GM23338 (cell line): ENCODE measurements around the gene BCOR. TPM values are rescaled to one million over a fixed set of nuclear protein-coding genes. Genes with fewer than 3 reads are reported as not detected.

ENCODE experiments used
- ATAC-seq: fragments of 200-7000 bp; cut with Tn5 transposase; 3 replicates; pipeline ENCODE4 v1.9.1; 2020
- DNase-seq: peaks from one replicate; pipeline ENCODE4 v3.0.0-alpha.2; 2015; ENCODE audit warnings: low spot score
- H2AFZ ChIP-seq: fragments of 200-600 bp; sonication (generic); 2 replicates; pipeline ENCODE4 v1.8.0; 2016; ENCODE audit warnings: antibody characterized with exemption, mild to moderate bottlenecking, moderate library complexity
- H3F3A ChIP-seq: fragments of 200-600 bp; sonication (generic); replicated peaks from 2 replicates; pipeline ENCODE4 v1.8.0; 2017; ENCODE audit warnings: antibody characterized with exemption, mixed run types, low read depth
- H3K27ac ChIP-seq: fragments of 200-600 bp; sonication (generic); 2 replicates; pipeline ENCODE4 v1.6.1; 2016; ENCODE audit warnings: low read depth
- H3K27me3 ChIP-seq: fragments of 200-600 bp; sonication (generic); 2 replicates; pipeline ENCODE4 v1.8.0; 2016; ENCODE audit warnings: mild to moderate bottlenecking, mixed run types, moderate library complexity; ENCODE audit not compliant: insufficient read depth
- H3K36me3 ChIP-seq: fragments of 200-600 bp; sonication (generic); 2 replicates; pipeline ENCODE4 v1.8.0; 2016; ENCODE audit warnings: mild to moderate bottlenecking; ENCODE audit not compliant: insufficient read depth
- H3K4me1 ChIP-seq: fragments of 200-600 bp; sonication (generic); 2 replicates; pipeline ENCODE4 v1.8.0; 2016; ENCODE audit warnings: mild to moderate bottlenecking, moderate library complexity; ENCODE audit not compliant: insufficient read depth
- H3K4me2 ChIP-seq: fragments of 200-600 bp; sonication (generic); 2 replicates; pipeline ENCODE4 v1.7.1; 2017; ENCODE audit warnings: mixed run types
- H3K4me3 ChIP-seq: fragments of 200-600 bp; sonication (generic); 2 replicates; pipeline ENCODE4 v1.6.1; 2016; ENCODE audit warnings: mixed run types
- H3K79me2 ChIP-seq: fragments of 200-600 bp; sonication (generic); replicated peaks from 2 replicates; pipeline ENCODE4 v1.8.0; 2017; ENCODE audit warnings: mild to moderate bottlenecking; ENCODE audit not compliant: insufficient read depth
- H3K9me2 ChIP-seq: fragments of 200-600 bp; sonication (generic); 2 replicates; pipeline ENCODE4 v1.8.0; 2017; ENCODE audit not compliant: insufficient read depth
- H4K20me1 ChIP-seq: fragments of 200-600 bp; sonication (generic); replicated peaks from 2 replicates; pipeline ENCODE4 v1.8.0; 2017; ENCODE audit warnings: mild to moderate bottlenecking; ENCODE audit not compliant: insufficient read depth
- H3K27ac Mint-ChIP-seq: 2 replicates; pipeline ENCODE4 v1.8.0; 2020; ENCODE audit warnings: inconsistent platforms, mild to moderate bottlenecking, moderate library complexity, mixed read lengths
- H3K27me3 Mint-ChIP-seq: 3 replicates; pipeline ENCODE4 v1.8.0; 2022; ENCODE audit warnings: low read depth, mild to moderate bottlenecking, moderate library complexity, mixed read lengths, inconsistent platforms; ENCODE audit not compliant: insufficient read depth, poor library complexity
- H3K36me3 Mint-ChIP-seq: 3 replicates; pipeline ENCODE4 v1.8.0; 2021; ENCODE audit warnings: low read depth, mild to moderate bottlenecking, inconsistent platforms, moderate library complexity, mixed read lengths
- H3K4me1 Mint-ChIP-seq: 3 replicates; pipeline ENCODE4 v1.8.0; 2020; ENCODE audit warnings: mild to moderate bottlenecking, inconsistent platforms, mixed read lengths
- H3K4me3 Mint-ChIP-seq: 3 replicates; pipeline ENCODE4 v1.8.0; 2021; ENCODE audit warnings: moderate library complexity, mild to moderate bottlenecking, inconsistent platforms, mixed read lengths
- H3K9me3 Mint-ChIP-seq: 3 replicates; pipeline ENCODE4 v1.8.0; 2020; ENCODE audit warnings: moderate library complexity, mild to moderate bottlenecking, inconsistent platforms, mixed read lengths
- CREB1 ChIP-seq: fragments of 250-450 bp; sonication (Bioruptor Pico); IDR thresholded peaks from 2 replicates; pipeline ENCODE4 v1.5.0; 2020; ENCODE audit warnings: low read depth, mild to moderate bottlenecking, moderate library complexity
- EZH2 ChIP-seq: fragments of 200-600 bp; sonication (generic); IDR thresholded peaks from one replicate; pipeline ENCODE4 v1.8.0; 2017; ENCODE audit warnings: antibody characterized with exemption, mild to moderate bottlenecking, low read depth; ENCODE audit not compliant: unreplicated experiment
- EZH2phosphoT487 ChIP-seq: fragments of 200-600 bp; sonication (generic); IDR thresholded peaks from one replicate; pipeline ENCODE4 v1.8.1; 2018; ENCODE audit warnings: antibody characterized with exemption; ENCODE audit not compliant: unreplicated experiment
- JUNB ChIP-seq: IDR thresholded peaks from one replicate; pipeline ENCODE4 v1.6.1; 2016; ENCODE audit warnings: antibody characterized with exemption; ENCODE audit not compliant: unreplicated experiment
- NANOG ChIP-seq: IDR thresholded peaks from 2 replicates; pipeline ENCODE4 v1.6.1; 2016; ENCODE audit warnings: antibody characterized with exemption, borderline replicate concordance
- POLR2AphosphoS5 ChIP-seq: IDR thresholded peaks from 2 replicates; pipeline ENCODE4 v1.6.1; 2016; ENCODE audit warnings: antibody characterized with exemption, low read depth
- STAT1 ChIP-seq: IDR thresholded peaks from one replicate; pipeline ENCODE4 v1.6.1; 2016; ENCODE audit warnings: antibody characterized with exemption; ENCODE audit not compliant: unreplicated experiment
- ZNF114 ChIP-seq: fragments of 250-450 bp; sonication (Bioruptor Pico); IDR thresholded peaks from 2 replicates; pipeline ENCODE4 v1.5.0; 2020; ENCODE audit warnings: mild to moderate bottlenecking, moderate library complexity
- ZNF331 ChIP-seq: fragments of 250-450 bp; sonication (Bioruptor Pico); IDR thresholded peaks from 2 replicates; pipeline ENCODE4 v1.5.0; 2020; ENCODE audit warnings: low read depth, mild to moderate bottlenecking, moderate library complexity
- ZNF462 ChIP-seq: fragments of 250-450 bp; sonication (Bioruptor Pico); IDR thresholded peaks from 2 replicates; pipeline ENCODE4 v1.5.0; 2020; ENCODE audit warnings: mild to moderate bottlenecking, moderate library complexity
- polyA plus RNA-seq: library from polyadenylated mRNA; unstranded; fragments of >200 nt; fragmentation: Nextera tagmentation; extraction: Ambion mirVana; gene quantifications from 2 replicates; pipeline ENCODE4 v1.2.1, GENCODE V29; 2016
- total RNA-seq: library from RNA; depleted of rRNA; stranded (reverse); fragments of >200 nt; shearing (Covaris generic); gene quantifications from 2 replicates; pipeline ENCODE4 v1.2.3, GENCODE V29; 2014
- TF ChIP-seq, protein P1 (sequence below), 2 experiments: fragments of 200-600 bp in 1 of 2; sonication (generic) in 1 of 2; conservative IDR thresholded peaks; 2 replicates each; pipeline versions ENCODE4 v1.5.1 to v1.6.1; 2016 to 2017; ENCODE audit warnings: antibody characterized with exemption in 2 of 2, low read depth in 2 of 2, mild to moderate bottlenecking in 2 of 2, moderate library complexity in 1 of 2
- TF ChIP-seq, protein P2 (sequence below): IDR thresholded peaks from one replicate; pipeline ENCODE4 v1.6.1; 2018; ENCODE audit warnings: antibody characterized with exemption; ENCODE audit not compliant: unreplicated experiment
- TF ChIP-seq, protein P3 (sequence below): IDR thresholded peaks from 2 replicates; pipeline ENCODE4 v1.6.1; 2016; ENCODE audit warnings: antibody characterized with exemption

Gene BCOR
- total and polyA plus RNA-seq, 2 experiments from 2014 or later = 25.5 to 60.8 TPM

GRCh38 chrX:40076750-40077575 lies 20.8 kb downstream of the BCOR start:
- H3K4me1 Mint-ChIP-seq = peaks cover 50% of the 10 kb centered on the region
- TF ChIP-seq, protein P1, sequence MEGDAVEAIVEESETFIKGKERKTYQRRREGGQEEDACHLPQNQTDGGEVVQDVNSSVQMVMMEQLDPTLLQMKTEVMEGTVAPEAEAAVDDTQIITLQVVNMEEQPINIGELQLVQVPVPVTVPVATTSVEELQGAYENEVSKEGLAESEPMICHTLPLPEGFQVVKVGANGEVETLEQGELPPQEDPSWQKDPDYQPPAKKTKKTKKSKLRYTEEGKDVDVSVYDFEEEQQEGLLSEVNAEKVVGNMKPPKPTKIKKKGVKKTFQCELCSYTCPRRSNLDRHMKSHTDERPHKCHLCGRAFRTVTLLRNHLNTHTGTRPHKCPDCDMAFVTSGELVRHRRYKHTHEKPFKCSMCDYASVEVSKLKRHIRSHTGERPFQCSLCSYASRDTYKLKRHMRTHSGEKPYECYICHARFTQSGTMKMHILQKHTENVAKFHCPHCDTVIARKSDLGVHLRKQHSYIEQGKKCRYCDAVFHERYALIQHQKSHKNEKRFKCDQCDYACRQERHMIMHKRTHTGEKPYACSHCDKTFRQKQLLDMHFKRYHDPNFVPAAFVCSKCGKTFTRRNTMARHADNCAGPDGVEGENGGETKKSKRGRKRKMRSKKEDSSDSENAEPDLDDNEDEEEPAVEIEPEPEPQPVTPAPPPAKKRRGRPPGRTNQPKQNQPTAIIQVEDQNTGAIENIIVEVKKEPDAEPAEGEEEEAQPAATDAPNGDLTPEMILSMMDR (conservative IDR thresholded peaks at IDR 0.05; ENCODE audit: low read depth in 2 of 2) = no peak
- TF ChIP-seq, protein P2, sequence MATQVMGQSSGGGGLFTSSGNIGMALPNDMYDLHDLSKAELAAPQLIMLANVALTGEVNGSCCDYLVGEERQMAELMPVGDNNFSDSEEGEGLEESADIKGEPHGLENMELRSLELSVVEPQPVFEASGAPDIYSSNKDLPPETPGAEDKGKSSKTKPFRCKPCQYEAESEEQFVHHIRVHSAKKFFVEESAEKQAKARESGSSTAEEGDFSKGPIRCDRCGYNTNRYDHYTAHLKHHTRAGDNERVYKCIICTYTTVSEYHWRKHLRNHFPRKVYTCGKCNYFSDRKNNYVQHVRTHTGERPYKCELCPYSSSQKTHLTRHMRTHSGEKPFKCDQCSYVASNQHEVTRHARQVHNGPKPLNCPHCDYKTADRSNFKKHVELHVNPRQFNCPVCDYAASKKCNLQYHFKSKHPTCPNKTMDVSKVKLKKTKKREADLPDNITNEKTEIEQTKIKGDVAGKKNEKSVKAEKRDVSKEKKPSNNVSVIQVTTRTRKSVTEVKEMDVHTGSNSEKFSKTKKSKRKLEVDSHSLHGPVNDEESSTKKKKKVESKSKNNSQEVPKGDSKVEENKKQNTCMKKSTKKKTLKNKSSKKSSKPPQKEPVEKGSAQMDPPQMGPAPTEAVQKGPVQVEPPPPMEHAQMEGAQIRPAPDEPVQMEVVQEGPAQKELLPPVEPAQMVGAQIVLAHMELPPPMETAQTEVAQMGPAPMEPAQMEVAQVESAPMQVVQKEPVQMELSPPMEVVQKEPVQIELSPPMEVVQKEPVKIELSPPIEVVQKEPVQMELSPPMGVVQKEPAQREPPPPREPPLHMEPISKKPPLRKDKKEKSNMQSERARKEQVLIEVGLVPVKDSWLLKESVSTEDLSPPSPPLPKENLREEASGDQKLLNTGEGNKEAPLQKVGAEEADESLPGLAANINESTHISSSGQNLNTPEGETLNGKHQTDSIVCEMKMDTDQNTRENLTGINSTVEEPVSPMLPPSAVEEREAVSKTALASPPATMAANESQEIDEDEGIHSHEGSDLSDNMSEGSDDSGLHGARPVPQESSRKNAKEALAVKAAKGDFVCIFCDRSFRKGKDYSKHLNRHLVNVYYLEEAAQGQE = no peak
- TF ChIP-seq, protein P3, sequence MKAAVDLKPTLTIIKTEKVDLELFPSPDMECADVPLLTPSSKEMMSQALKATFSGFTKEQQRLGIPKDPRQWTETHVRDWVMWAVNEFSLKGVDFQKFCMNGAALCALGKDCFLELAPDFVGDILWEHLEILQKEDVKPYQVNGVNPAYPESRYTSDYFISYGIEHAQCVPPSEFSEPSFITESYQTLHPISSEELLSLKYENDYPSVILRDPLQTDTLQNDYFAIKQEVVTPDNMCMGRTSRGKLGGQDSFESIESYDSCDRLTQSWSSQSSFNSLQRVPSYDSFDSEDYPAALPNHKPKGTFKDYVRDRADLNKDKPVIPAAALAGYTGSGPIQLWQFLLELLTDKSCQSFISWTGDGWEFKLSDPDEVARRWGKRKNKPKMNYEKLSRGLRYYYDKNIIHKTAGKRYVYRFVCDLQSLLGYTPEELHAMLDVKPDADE = no peak
- no peak for TF ChIP-seq EZH2phosphoT487
- TF ChIP-seq POLR2AphosphoS5 = no peak
- no peak for TF ChIP-seq ZNF462 (CRISPR knock-in tag)
- TF ChIP-seq EZH2 = no peak
- no peak for TF ChIP-seq CREB1 (CRISPR knock-in tag)
- TF ChIP-seq ZNF114 (CRISPR knock-in tag) = no peak
- TF ChIP-seq ZNF331 (CRISPR knock-in tag) = no peak
- TF ChIP-seq NANOG = no peak
- no peak for TF ChIP-seq JUNB
- TF ChIP-seq STAT1 = no peak
- H3K4me1 ChIP-seq = peaks cover 18% of the 10 kb centered on the region; the same call in 1 of the 2 replicates
- H3K79me2 ChIP-seq = peaks cover 80% of the 10 kb centered on the region
- no peaks in the 10 kb centered on the region for H3K27me3 ChIP-seq
- H4K20me1 ChIP-seq = peaks cover 4% of the 10 kb centered on the region
- DNase-seq = no peak
- no peak for ATAC-seq
- H2AFZ ChIP-seq = no peak overlapping the region
- no peak overlapping the region for H3K27ac Mint-ChIP-seq
- H3K9me3 Mint-ChIP-seq = no peaks in the 10 kb centered on the region; the same call in 2 of the 3 replicates
- peaks cover 14% of the 10 kb centered on the region for H3K27me3 Mint-ChIP-seq
- H3K4me3 ChIP-seq = no peak overlapping the region
- H3K36me3 Mint-ChIP-seq = peaks cover 63% of the 10 kb centered on the region
- H3K4me3 Mint-ChIP-seq = no peak overlapping the region; the same call in 2 of the 3 replicates
- H3K4me2 ChIP-seq = no peak overlapping the region
- no peaks in the 10 kb centered on the region for H3K36me3 ChIP-seq
- no peaks in the 10 kb centered on the region for H3K9me2 ChIP-seq
- no peak overlapping the region for H3K27ac ChIP-seq
- no peaks in the 10 kb centered on the region for H3F3A ChIP-seq
